HG02759 (cell line): ENCODE results near the gene ARHGAP15.

Source experiments
- ATAC-seq: cut with Tn5 transposase; IDR thresholded peaks from one replicate; pipeline ENCODE4 v1.9.1; 2021; ENCODE audit warnings: mild to moderate bottlenecking, moderate library complexity; ENCODE audit not compliant: unreplicated experiment

ARHGAP15 gene

GRCh38 chr2:143219266-143219665 is 90.0 kb downstream of the ARHGAP15 start:
- ATAC-seq = no peak

- ATAC-seq = no peak
These were observed 94.3 kb downstream of the ARHGAP15 start for GRCh38 chr2:143223556-143223955.

- ATAC-seq = no peak
These were observed 96.7 kb downstream of the ARHGAP15 start for GRCh38 chr2:143225931-143226330.

- no peak for ATAC-seq
These were observed 97.7 kb downstream of the ARHGAP15 start for GRCh38 chr2:143226714-143227541.

GRCh38 chr2:143229411-143229810 is 100.2 kb downstream of the ARHGAP15 start:
- no peak for ATAC-seq

GRCh38 chr2:143229952-143230351 is 100.7 kb downstream of the ARHGAP15 start:
- no peak for ATAC-seq

GRCh38 chr2:143230506-143231253 is 101.5 kb downstream of the ARHGAP15 start:
- ATAC-seq = no peak

- ATAC-seq = no peak
These were observed 102.0 kb downstream of the ARHGAP15 start for GRCh38 chr2:143231254-143231645.

- ATAC-seq = no peak
These were observed 108.0 kb downstream of the ARHGAP15 start for GRCh38 chr2:143237146-143237777.

GRCh38 chr2:143241403-143242088 is 112.3 kb downstream of the ARHGAP15 start:
- ATAC-seq = no peak

GRCh38 chr2:143246246-143246645 is 117.0 kb downstream of the ARHGAP15 start:
- no peak for ATAC-seq

GRCh38 chr2:143246815-143247744 is 117.9 kb downstream of the ARHGAP15 start:
- ATAC-seq = no peak

- ATAC-seq = no peak
These were observed 119.4 kb downstream of the ARHGAP15 start for GRCh38 chr2:143248631-143249030.

- ATAC-seq = no peak
These were observed 122.5 kb downstream of the ARHGAP15 start for GRCh38 chr2:143251681-143252080.

- no peak for ATAC-seq
These were observed 123.1 kb downstream of the ARHGAP15 start for GRCh38 chr2:143252138-143252907.

GRCh38 chr2:143254110-143254509 is 124.9 kb downstream of the ARHGAP15 start:
- ATAC-seq = no peak

- ATAC-seq = no peak
These were observed 125.9 kb downstream of the ARHGAP15 start for GRCh38 chr2:143255086-143255485.

GRCh38 chr2:143255899-143256298 is 126.7 kb downstream of the ARHGAP15 start:
- ATAC-seq = peak; percentile 54
